Right renal pelvis (tissue), 4 donors: ENCODE data around the gene DNAJC8. TPM values are rescaled to one million over a fixed set of nuclear protein-coding genes. Genes with fewer than 3 reads are reported as not detected.

Experiments used
- DNase-seq, 4 donors: peaks; one replicate each; pipeline ENCODE4 v3.0.0-alpha.2; 2013; ENCODE audit warnings: low read depth in 4 of 4, low spot score in 3 of 4, missing footprints in 1 of 4
- polyA plus RNA-seq, 4 donors: library from polyadenylated mRNA; unstranded; fragments of 120-200 nt; gene quantifications; one replicate each; pipeline ENCODE4 v1.2.1, GENCODE V29; 2013; ENCODE audit not compliant: insufficient read length in 4 of 4

The DNAJC8 gene
- polyA plus RNA-seq: 100 to 1,000 TPM; 147 to 176 (median 171) TPM

GRCh38 chr1:28232558-28233263 is at the start of gene DNAJC8:
Gene DNAJC8 (minus strand): TSS chr1:28233029. CDS start chr1:28232998, 31 bp downstream.
- DNase-seq: peak in 3 of 4 donors; percentile 83 to 92 (median 85)

DNA sequence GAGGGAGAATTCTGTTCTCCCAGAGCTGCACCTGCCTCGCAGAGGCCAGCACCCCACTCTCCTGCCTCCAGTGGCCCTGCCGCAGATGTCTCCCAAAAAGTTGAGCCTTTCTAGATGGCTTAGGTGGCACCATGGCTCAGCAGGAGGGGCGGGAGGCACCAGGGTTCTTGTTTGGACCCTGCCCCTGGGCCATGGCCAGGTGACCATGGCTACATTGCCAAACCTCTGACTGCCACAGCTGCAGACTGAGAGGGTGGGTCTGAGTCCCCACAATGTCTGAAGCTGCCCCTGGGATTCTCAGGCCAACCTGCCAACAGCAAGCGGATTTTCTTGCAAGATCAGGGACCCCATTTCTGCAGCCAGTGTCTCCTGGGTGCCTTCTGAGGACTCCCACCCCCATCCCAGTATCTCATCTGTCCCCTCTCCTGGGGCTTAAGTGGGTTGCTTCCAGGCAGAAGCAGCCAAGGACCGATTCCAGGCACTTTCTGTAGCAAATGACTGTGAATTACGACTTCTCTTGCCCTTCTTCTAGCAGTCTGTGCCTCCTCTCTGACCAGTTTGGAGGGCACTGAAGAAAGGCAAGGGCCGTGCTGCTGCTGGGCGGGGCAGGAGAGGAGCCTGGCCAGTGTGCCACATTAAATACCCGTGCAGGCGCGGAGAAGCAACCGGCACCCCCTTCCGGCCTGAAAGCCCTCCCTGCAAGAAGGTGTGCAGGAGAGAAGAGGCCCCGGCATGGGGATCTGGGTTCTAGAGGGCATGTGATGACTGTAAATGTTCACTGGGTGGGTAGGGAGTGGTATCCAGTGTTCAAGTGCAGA is 49.0 kb upstream of the DNAJC8 start:
- no peak for DNase-seq

- DNase-seq: no peak
Observed at GRCh38 chr1:28280977-28281381, 48.1 kb upstream of the DNAJC8 start.

DNA sequence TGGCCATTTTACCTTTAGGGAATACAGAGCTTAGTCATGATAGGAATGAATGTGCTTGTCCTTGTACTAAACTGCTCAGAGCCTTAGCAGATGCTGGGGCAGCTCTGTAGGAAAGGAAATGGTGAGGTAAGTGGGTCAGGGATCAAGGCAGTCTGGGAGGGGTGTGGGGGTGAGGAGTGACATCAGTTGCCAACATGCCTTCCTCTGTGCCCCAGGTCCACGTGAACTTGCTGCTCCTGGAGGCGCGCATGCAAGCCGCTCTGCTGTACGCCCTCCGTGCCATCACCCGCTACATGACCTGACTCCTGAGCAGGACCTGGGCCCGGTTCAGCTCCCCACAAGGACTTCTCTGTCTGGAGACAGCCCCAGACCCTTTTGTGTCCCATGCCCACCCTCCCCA is 47.7 kb upstream of the DNAJC8 start:
- no peak for DNase-seq

DNA sequence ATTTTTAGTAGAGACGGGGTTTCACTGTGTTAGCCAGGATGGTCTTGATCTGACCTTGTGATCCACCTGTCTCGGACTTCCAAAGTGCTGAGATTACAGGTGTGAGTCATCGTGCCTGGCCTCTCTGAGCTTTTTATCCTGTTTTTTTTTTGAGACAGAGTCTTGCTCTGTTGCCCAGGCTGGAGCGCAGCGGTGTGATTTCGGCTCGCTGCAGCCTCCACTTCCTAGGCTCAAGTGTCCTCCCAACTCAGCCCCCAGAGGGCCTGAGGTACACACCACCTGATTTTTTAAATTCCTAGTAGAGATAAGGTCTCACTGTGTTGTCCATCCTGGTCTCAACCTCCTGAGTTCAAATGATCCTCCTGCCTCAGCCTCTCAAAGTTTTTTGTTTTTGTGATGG is 46.9 kb upstream of the DNAJC8 start:
- no peak for DNase-seq

- no peak for DNase-seq
Observed at GRCh38 chr1:28278763-28279162, 45.9 kb upstream of the DNAJC8 start.

DNA sequence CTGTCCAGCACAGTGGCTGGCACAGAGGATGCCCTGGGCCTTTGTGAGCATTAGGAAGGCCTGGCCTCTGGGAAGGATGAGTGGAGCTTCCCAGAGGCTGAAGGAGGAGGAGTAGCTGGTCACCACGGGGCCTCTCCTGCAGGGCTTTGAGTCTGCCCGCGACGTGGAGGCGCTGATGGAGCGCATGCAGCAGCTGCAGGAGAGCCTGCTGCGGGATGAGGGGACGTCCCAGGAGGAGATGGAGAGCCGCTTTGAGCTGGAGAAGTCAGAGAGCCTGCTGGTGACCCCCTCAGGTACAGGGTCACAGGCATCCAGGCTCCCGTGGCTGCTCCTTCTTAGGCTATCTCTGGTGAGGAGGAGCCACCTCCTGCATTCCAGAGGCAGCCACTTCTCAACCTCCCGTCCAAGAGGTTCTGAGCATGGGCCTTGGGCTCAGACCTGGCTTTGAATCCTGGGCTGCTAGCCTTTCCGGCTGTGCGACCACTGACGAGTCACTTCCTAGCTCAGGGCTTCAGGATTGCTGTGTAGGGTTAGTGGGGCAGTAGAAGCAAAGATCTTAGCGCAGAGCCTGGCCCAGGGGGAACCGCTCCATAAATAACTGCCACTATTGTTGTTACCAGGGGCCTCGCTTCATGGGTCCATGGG is 40.5 kb upstream of the DNAJC8 start:
- no peak for DNase-seq

GRCh38 chr1:28272215-28272852 is 39.5 kb upstream of the DNAJC8 start:
- DNase-seq: no peak

- DNase-seq: no peak
Observed at GRCh38 chr1:28269529-28269928, 36.7 kb upstream of the DNAJC8 start.

GRCh38 chr1:28267633-28268032 is 34.8 kb upstream of the DNAJC8 start:
- DNase-seq: no peak

DNA sequence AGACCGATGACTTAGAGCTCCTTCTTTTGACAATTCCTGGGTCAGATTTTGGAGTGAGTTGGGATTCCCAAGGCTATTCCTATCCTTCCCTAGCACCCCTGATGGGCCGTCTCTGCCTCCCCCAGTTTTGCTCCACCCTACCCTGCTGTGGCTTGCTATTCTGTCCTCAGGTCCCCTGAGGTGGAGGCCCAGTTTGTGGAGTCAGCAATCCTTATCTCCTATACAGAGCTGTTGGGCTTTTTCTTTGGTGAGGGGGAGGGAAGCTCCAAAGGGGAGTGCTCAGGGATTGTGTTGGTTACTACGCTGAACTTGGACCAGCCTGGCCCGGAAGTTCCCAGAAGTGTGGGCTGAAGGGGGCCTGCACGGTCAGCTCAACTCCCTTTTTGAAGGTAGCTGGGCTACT is 34.1 kb upstream of the DNAJC8 start:
- DNase-seq: no peak

DNA sequence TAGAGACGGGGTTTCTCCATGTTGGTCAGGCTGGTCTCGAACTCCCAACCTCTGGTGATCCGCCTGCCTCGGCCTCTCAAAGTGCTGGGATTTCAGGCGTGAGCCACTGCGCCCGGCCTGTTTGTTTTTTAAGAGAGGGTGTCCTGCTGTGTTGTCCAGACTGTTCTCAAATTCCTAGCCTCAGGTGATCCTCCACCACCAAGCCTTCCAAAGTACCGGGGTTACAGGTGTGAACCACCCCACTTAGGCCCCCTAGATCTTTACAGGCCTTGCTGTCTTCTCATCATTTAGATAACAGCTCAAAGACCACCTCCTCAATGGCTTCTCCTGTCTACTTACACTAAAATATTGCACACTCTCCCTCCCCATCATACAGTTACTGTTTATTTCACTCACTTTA is 32.7 kb upstream of the DNAJC8 start:
- no peak for DNase-seq

DNA sequence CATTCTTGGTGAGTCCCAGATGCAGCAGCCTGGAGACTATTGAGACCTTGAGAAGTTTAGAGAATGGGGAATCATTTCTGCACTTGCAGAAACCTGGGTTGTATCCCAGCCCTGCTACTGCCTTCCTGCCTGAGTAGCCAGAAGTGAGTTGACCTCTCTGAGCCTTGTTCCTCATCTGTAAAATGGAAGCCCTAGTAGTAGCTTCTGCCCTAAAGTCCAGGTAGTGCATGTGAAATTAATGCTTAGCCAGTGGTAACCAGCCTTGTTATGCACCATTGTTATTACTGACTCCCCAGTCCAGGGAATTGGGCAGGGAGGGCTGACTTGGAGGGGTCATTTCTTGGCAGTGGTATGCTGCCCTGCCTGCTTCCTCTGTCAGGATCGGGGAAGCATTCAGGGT is 32.1 kb upstream of the DNAJC8 start:
- DNase-seq: no peak

GRCh38 chr1:28260803-28261174 is 28.0 kb upstream of the DNAJC8 start:
- DNase-seq: no peak

DNA sequence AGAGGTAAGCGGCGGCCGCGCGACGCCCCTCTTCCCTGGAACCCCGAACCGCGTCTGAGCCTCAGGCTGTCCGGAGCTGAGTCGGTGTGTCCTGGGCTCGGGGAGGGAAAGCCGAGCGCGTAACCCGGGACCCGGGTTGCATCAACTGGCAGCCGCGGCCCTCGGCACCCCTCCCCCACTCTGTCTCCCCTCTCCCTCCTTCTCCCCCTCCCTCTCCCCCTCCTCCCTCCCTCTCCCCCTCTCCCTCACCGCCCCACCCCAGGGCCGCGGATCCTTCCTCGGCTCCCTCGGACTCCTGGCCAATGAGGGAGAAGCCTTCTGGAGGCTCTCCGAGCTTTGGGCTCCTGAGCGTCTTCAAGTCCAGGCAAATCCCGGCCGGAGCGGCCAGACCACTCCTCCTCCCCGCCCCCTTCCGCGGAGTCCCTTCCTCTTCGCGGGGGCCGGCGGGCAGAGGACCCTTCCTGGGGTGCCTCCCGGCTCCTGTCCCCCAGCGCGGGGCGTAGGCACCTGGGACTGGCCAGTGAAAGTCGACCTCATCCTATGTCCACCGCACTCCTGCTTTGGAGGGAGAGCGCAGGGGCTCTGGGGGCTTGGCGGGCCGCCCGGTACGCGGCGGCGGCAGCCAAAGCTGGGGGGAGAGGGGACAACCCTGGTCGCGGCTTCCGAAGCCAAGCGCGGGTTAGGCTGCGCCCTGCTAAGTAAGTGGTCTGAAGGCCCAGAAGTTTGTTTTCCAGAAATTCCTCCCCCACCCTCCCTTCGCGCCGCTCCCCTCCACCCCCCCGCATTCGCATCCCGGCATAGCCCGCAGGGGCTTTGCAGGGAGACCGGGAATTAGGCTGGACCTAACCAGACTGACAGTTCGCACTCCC is 27.3 kb upstream of the DNAJC8 start:
- DNase-seq: peak in 3 of 4 donors; percentile 72 to 77 (median 73)

GRCh38 chr1:28259252-28259933 is 26.6 kb upstream of the DNAJC8 start, which contains the start of gene SESN2:
Gene SESN2 (plus strand): TSS chr1:28259518. CDS start chr1:28259848, 330 bp downstream.
- DNase-seq: peak; percentile 97

GRCh38 chr1:28258628-28259251 is 25.9 kb upstream of the DNAJC8 start:
- no peak for DNase-seq

GRCh38 chr1:28257736-28258135 is 24.9 kb upstream of the DNAJC8 start:
- no peak for DNase-seq
